Upper lobe of left lung (tissue), 6 donors: ENCODE results near the gene SIRPG. TPM values are rescaled to one million over a fixed set of nuclear protein-coding genes. Genes with fewer than 3 reads are reported as not detected.

Experiments
- ATAC-seq, 2 donors: fragments of 200-7000 bp; cut with Tn5 transposase; one replicate each; pipeline ENCODE4 v1.9.1; 2022; ENCODE audit warnings: mild to moderate bottlenecking in 2 of 2, moderate library complexity in 2 of 2; ENCODE audit not compliant: low FRiP score in 2 of 2
- DNase-seq, 2 donors: peaks; one replicate each; pipeline ENCODE4 v3.0.0-alpha.2; 2019 to 2020
- H3K27ac ChIP-seq, 4 donors: fragments of 200-600 bp; sonication (generic); one replicate each; pipeline ENCODE4 v1.5.1; 2016 to 2019
- H3K27me3 ChIP-seq, 4 donors: fragments of 200-600 bp; sonication (generic); one replicate each; pipeline ENCODE4 v1.5.1; 2017 to 2019
- H3K36me3 ChIP-seq, 4 donors: fragments of 200-600 bp; sonication (generic); one replicate each; pipeline ENCODE4 v1.5.1; 2016 to 2019
- H3K4me1 ChIP-seq, 4 donors: fragments of 200-600 bp; sonication (generic); one replicate each; pipeline ENCODE4 v1.5.1; 2018 to 2019
- H3K4me3 ChIP-seq, 4 donors: fragments of 200-600 bp; sonication (generic); one replicate each; pipeline ENCODE4 v1.5.1; 2017 to 2019; ENCODE audit warnings: mild to moderate bottlenecking in 2 of 4, moderate library complexity in 1 of 4
- H3K9me3 ChIP-seq, 4 donors: fragments of 200-600 bp; sonication (generic); one replicate each; pipeline ENCODE4 v1.5.1; 2018 to 2019
- EP300 ChIP-seq, 4 donors: sonication (generic); formaldehyde crosslinking; IDR thresholded peaks; one replicate each; pipeline ENCODE4 v1.5.1; 2017; ENCODE audit warnings: antibody characterized with exemption in 4 of 4, control low read depth in 2 of 4
- POLR2A ChIP-seq, 4 donors: fragments of 450-650 bp; IDR thresholded peaks; one replicate each; pipeline ENCODE4 v1.5.1; 2016 to 2017; ENCODE audit warnings: antibody characterized with exemption in 4 of 4, mild to moderate bottlenecking in 2 of 4
- POLR2AphosphoS5 ChIP-seq, 2 donors: sonication (generic); formaldehyde crosslinking; IDR thresholded peaks; one replicate each; pipeline ENCODE4 v1.5.1; 2017; ENCODE audit warnings: antibody characterized with exemption in 2 of 2
- WGBS, 2 donors: methylation state at CpG; one replicate each; pipeline ENCODE4 v1.1.5; 2017 to 2018; 5-methylcytosine and 5-hydroxymethylcytosine counted together
- total RNA-seq, 6 donors: library from RNA; depleted of rRNA in 4 of 6; stranded (reverse); fragments of >200 nt in 4 of 6; gene quantifications; one replicate each; pipeline versions ENCODE4 v1.1.0 to v1.2.1, GENCODE V29; 2016 to 2021
- TF ChIP-seq, protein P1 (sequence below), 6 experiments: fragments of 450-650 bp in 4 of 6; fragments of 200-600 bp in 2 of 6; sonication (generic) in 2 of 6; IDR thresholded peaks; one replicate each; pipeline ENCODE4 v1.5.1; 2016 to 2019; ENCODE audit warnings: antibody characterized with exemption in 6 of 6
- donor health status: DM: no; HTN: no; CAD: no; lungs with moderate emphysema.
- donor health status: DM: no; HTN: yes; CAD: no; lungs with severe emphysema.

SIRPG gene
- total RNA-seq, 6 donors from 2014 or later = 0.71 to 2.4 (median 0.97) TPM; not detected in 3

DNA sequence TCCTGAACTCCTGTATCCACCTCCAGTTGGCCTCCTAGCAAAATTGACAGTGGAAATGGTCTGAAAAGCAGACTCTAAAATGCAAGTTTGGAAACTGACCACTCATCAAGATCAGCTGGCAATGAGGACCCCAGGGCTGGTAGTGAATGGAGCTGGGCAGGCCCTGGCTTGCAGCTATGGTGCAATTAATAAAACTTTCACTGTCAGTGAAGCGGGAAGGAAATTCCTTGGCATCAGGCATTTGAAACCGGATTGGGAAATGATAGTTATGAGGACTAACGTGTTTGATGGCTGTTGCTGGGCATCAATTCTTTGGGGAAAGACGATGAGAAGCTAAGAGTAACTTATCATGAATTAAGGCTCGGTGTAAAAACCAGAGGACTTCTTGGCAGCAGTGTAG, 56.8 kb downstream of the SIRPG start:
- H3K27me3 ChIP-seq = no peaks in the 10 kb centered on the region
- 69% methylated on average over 5 of the region's 5 CpGs; no CpG with 5 or more reads in 1 of the 2 donors for WGBS, 2 donors

DNA sequence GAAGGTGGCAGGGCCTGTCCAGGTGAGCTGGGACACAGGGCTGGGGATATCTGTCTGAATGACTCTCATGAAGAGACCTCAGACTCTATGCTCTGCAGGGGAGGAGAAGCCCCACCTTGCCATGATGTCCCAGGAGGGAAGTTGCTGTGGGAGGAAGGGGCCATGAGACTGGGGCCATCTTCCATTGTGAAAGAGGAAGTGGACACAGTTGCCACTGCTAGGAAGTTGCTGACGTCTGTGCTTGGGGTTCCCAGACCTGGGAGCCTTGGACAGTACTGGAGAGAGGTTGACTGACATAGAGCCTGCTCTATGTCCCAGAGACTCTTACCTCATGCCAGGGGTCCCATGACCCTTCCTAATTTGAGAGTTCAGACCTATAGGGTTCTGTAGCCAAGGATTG, 62.2 kb downstream of the SIRPG start:
- H3K27ac ChIP-seq = no peak overlapping the region
- WGBS, 2 donors = 33% methylated on average over 1 of the region's 1 CpG; no CpG with 5 or more reads in 1 of the 2 donors
- ATAC-seq (no peak), DNase-seq (no peak)
- no peak for TF ChIP-seq EP300 (IDR thresholded peaks at IDR 0.05)
- TF ChIP-seq, protein P1, sequence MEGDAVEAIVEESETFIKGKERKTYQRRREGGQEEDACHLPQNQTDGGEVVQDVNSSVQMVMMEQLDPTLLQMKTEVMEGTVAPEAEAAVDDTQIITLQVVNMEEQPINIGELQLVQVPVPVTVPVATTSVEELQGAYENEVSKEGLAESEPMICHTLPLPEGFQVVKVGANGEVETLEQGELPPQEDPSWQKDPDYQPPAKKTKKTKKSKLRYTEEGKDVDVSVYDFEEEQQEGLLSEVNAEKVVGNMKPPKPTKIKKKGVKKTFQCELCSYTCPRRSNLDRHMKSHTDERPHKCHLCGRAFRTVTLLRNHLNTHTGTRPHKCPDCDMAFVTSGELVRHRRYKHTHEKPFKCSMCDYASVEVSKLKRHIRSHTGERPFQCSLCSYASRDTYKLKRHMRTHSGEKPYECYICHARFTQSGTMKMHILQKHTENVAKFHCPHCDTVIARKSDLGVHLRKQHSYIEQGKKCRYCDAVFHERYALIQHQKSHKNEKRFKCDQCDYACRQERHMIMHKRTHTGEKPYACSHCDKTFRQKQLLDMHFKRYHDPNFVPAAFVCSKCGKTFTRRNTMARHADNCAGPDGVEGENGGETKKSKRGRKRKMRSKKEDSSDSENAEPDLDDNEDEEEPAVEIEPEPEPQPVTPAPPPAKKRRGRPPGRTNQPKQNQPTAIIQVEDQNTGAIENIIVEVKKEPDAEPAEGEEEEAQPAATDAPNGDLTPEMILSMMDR (IDR thresholded peaks at IDR 0.05) = no peak
- no peak for TF ChIP-seq POLR2AphosphoS5 (IDR thresholded peaks at IDR 0.05)
- no peak for TF ChIP-seq POLR2A (IDR thresholded peaks at IDR 0.05)
- no peaks in the 10 kb centered on the region for H3K36me3 ChIP-seq
- H3K4me1 ChIP-seq = no peaks in the 10 kb centered on the region
- H3K27me3 ChIP-seq = no peaks in the 10 kb centered on the region
- no peaks in the 10 kb centered on the region for H3K9me3 ChIP-seq
- no peak overlapping the region for H3K4me3 ChIP-seq

More for the DNA sequence above, 56.8 kb downstream of the SIRPG start:
- H3K4me1 ChIP-seq = no peaks in the 10 kb centered on the region
- DNase-seq (no peak), ATAC-seq (no peak)
- no peaks in the 10 kb centered on the region for H3K9me3 ChIP-seq
- no peaks in the 10 kb centered on the region for H3K36me3 ChIP-seq
- H3K4me3 ChIP-seq = no peak overlapping the region
- TF ChIP-seq, protein P1 (IDR thresholded peaks at IDR 0.05) = no peak
- no peak for TF ChIP-seq POLR2A (IDR thresholded peaks at IDR 0.05)
- TF ChIP-seq EP300 (IDR thresholded peaks at IDR 0.05) = no peak
- no peak for TF ChIP-seq POLR2AphosphoS5 (IDR thresholded peaks at IDR 0.05)
- no peak overlapping the region for H3K27ac ChIP-seq

DNA sequence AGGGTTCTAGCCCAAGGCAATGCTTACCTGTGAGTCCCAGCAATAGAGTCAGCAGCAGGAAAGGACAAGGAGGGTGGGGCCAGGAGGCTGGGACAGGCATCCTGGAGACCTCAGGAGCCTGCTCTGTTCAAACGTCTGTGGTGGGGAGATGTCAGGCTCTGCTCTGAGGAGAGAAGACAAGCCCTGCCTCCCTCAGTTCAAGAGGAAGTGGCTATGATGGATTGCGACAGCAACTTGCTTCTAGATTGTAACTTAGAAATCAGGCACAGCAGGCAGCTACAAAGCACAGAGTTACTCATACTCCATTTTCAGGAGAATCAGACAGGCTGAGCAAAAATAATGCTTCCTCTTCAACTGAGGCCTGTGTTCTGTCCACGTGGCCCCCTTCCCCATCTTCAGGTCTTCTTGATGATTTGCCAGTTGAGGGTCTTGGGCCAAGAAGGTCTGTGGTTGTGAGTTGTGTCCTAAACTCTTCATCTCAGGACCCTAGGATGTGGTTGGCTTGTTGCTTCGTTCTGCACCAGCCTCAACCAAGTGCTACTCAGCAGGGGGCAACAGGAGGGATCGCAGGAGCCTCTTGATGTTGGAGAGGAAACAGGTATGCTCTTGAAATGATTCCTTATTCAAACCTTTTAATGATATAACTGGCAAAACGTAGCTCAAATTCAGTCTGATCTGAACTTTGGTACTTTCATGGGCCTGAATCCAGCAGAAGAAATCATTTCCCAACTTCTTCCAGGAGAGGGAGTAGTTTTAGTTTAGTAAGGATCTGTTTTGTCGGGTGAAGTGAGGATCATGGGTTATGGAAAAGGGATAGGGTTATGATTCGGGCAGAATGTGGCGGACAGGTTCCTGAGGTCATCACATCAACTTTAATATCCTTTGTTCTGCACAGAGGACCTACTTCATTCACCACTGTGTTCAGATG, 68.8 kb downstream of the SIRPG start:
- no peak for TF ChIP-seq POLR2A (IDR thresholded peaks at IDR 0.05)
- no peak for TF ChIP-seq EP300 (IDR thresholded peaks at IDR 0.05)
- no peak for TF ChIP-seq POLR2AphosphoS5 (IDR thresholded peaks at IDR 0.05)
- TF ChIP-seq, protein P1 (IDR thresholded peaks at IDR 0.05) = no peak
- no peaks in the 10 kb centered on the region for H3K27me3 ChIP-seq
- ATAC-seq (no peak), DNase-seq (no peak)
- H3K36me3 ChIP-seq = no peaks in the 10 kb centered on the region
- peak overlapping the region in 2 of 4 donors; percentile 18 to 67 for H3K27ac ChIP-seq
- 69% methylated on average over 7 of the region's 9 CpGs; no CpG with 5 or more reads in 1 of the 2 donors for WGBS, 2 donors
- no peaks in the 10 kb centered on the region for H3K4me1 ChIP-seq
- no peaks in the 10 kb centered on the region for H3K9me3 ChIP-seq
- no peak overlapping the region for H3K4me3 ChIP-seq

DNA sequence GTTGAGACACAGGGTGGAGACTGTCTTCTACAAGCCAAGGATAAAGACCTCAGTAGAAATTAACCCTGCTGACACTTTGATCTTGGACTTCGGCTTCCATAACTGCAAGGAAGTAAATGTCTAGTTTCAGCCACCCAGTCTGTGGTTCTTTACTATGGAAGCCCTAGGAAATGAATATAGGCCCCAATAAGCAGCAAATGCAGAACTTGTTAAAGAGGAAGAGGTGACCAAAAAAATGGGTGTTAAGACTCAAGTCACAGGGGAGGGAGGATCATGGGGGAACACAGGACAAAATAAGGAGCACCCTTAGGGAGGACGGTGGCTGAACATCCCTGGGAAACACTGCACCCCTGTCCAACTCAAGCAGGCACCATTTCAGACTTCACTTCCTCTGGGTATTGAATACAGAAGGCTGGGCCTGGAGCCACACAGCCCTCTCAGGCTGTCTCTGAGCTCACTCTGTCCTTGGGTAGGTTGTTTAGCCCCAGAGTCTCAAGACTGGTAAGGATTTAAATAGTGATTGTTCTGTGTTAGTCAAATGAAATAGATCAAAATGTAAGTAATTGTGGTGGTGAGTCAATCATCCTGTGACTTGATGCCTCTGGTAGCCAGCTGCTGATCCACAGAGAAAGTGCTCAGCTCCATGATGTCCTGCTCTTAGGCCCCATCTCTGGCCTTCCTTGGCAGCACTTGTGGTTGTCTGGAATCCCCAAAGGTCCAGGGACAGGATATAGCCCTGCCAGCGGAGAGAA, 69.6 kb downstream of the SIRPG start:
- Histone ChIP-seq H3K27me3 (no peaks in the 10 kb centered on the region), H3K27ac (peak overlapping the region in 2 of 4 donors; percentile 18 to 67), H3K4me3 (no peak overlapping the region), H3K36me3 (no peaks in the 10 kb centered on the region), H3K4me1 (no peaks in the 10 kb centered on the region), H3K9me3 (no peaks in the 10 kb centered on the region)
- TF ChIP-seq EP300 (IDR thresholded peaks at IDR 0.05) = no peak
- no peak for TF ChIP-seq POLR2AphosphoS5 (IDR thresholded peaks at IDR 0.05)
- no peak for TF ChIP-seq POLR2A (IDR thresholded peaks at IDR 0.05)
- TF ChIP-seq, protein P1 (IDR thresholded peaks at IDR 0.05) = no peak
- 89% methylated on average over 2 of the region's 3 CpGs; no CpG with 5 or more reads in 1 of the 2 donors for WGBS, 2 donors
- ATAC-seq (no peak), DNase-seq (no peak)
